ENCODE measurements around the gene RAI14.

DNA sequence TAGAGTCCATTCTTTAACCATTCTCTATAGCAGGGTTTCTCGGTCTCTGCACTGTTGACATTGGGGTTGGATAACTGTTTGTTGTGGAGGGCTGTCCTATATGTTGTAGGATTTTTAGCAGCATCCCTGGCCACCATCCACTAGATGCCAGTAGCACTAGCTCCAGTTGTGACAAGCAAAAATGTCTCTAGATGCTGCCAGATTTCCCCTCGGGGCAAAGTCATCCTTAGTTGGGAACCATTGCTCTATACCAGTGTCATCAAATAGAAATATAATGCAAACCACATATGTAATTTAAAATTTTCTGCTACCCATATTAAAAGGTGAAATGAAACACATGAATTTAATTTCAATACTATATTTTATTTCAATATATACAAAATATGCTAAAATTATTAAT lies 185.7 kb downstream of the RAI14 start:
- TF ChIP-seq, protein P1, sequence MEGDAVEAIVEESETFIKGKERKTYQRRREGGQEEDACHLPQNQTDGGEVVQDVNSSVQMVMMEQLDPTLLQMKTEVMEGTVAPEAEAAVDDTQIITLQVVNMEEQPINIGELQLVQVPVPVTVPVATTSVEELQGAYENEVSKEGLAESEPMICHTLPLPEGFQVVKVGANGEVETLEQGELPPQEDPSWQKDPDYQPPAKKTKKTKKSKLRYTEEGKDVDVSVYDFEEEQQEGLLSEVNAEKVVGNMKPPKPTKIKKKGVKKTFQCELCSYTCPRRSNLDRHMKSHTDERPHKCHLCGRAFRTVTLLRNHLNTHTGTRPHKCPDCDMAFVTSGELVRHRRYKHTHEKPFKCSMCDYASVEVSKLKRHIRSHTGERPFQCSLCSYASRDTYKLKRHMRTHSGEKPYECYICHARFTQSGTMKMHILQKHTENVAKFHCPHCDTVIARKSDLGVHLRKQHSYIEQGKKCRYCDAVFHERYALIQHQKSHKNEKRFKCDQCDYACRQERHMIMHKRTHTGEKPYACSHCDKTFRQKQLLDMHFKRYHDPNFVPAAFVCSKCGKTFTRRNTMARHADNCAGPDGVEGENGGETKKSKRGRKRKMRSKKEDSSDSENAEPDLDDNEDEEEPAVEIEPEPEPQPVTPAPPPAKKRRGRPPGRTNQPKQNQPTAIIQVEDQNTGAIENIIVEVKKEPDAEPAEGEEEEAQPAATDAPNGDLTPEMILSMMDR (conservative IDR thresholded peaks at IDR 0.05) = no peak
- TF ChIP-seq EZH2 (IDR thresholded peaks at IDR 0.05; ENCODE audit: low read depth) = no peak
